SKM-1 (cell line): ENCODE results near the gene ANKMY2.
A peak's percentile ranks its signal among the peaks of the same experiment; 100 is the strongest.
"Not testable (repeated sequence)": the region's sequence is repeated elsewhere in the genome, so short reads cannot be mapped to it uniquely, and the experiment has no call there.

ENCODE experiments used
- DNase-seq: peaks from one replicate; lab custom pipeline; 2025; ENCODE audit not compliant: unreplicated experiment; lab: John Stamatoyannopoulos, UW

Gene ANKMY2

DNA sequence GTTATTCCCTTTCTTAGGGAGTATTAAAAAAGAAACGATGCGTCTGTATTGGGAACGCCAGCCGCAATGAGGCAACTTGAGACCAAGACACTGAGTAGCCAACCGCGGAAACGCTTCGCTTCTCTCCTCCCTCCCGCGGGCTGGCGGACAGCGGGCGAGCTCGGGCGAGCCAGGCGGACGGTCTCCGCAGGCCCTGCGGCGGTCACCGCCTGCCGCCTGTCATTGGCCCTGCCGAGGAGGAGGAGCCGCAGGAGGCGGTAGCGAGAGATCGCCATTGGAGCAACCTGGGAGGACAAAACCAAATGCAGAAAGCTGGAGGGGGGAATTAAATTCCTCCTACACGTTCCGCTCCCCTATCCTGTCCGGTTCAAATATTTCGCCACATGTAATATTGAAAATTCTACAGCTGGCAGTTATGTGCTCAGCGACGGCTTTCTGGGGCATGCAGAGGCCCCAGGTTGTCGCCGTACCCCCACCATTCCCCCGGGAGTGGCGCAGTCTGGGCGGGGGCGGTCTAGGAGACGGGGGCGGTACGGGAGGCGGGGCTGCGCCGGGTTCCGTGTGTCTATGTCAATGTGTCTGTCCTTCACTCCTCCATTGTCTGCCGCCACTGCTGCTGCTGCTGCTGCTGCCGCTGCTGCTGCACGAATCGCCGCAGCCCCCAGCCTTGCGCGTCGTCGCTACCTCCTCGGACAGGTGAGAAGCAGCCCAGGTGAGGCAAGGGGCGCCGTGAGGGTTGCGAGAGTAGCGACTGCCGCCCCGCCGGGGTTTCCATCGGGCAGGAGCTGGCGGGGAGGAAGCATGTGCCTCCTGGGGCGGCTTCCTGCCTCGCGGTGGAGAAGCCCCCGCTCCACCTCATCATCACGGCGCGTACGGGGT is at the start of gene ANKMY2, which contains the start of gene BZW2:
Gene ANKMY2, minus strand, starts transcription at position 162 of the 879 bp plus-strand sequence. CDS start 181 bp downstream, outside the sequence.
Gene BZW2, plus strand, starts transcription at position 589 of the 879 bp plus-strand sequence. CDS start 19,263 bp downstream, outside the sequence.
- DNase-seq, result peak; percentile 92

DNA sequence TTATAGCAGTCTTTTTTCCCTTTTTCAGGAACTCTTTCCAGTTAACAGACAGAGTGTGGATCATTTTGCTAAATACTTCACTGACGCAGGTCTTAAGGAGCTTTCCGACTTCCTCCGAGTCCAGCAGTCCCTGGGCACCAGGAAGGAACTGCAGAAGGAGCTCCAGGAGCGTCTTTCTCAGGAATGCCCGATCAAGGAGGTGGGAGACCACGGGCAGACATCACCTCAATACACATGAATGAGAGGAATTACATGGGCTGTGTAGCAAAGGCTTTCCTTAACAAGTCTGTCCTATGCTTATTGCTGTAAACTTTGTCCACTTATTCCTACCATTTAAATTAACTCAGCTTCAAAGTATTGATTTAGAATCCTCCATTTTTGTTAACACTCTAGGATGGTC is 49.3 kb upstream of the ANKMY2 start:
- DNase-seq, result no peak

DNA sequence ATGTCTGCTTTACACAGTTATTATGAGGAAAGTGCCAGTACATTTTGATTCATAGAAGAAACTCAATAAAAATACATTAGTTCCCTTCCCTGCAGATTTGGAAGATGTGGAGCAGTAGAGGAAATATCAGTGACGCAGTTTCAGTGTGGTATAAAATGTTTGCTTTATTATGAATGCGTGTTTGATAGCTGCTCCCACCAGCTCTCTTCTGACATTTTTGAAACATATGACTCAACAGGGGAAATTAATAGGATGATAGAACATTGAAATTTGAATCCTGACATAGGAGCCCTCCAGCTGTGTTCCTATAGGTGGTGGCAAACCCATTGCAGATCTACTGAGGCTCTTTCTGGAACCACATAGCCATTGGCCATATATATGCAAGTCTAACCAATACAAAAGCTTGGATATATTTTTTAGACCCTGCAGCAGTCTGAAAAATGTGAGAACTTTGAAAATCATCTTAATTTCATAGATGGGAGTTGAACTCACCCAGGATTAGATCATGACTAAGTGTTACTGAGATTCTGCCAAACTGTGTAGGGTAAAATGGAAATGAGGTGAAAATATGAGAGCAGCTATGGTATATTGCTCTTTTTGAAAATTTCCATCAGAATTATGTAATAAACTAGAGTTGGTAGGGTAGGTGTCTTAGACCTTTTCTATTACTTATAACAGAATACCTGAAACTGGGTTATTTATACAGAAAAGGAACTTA is 48.2 kb upstream of the ANKMY2 start:
- no peak for DNase-seq

DNA sequence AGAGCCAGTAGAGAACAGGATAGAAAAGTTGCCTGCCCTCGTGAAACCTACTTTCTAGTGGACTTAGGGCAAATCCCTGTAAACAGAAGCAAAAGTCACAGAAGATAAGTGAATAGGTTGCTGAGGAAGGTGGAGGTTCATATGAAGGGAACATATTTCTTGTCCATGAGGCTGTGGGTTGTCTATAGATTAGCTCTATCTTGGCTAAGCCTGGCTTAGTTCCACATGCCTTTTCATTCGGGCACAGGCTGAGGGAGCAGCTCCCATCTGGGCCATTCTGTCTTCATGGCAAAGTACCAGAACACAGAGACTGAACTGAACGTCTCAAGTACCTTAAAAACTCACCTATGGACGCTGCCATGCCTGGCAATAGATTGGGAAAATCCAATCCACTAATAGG is 45.7 kb upstream of the ANKMY2 start:
- DNase-seq, result no peak

DNA sequence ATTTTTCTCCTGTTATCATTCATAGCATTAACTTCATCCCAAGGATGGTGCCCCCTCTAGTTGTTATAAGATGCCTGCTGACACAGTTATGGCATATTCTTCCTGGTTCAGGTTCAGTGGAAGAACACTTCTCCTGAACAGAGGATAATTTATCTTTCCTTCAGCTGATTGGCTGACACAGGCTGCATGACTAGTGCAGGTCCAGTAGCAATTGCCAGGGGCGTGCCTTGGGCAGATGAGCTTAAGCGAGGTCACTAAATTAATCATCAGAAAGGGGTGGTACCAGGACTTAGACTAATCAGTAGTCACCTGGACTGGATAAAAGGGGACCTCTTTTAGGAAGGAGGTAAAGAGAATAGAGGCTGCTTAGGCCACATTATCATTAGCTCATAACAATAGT is 42.7 kb upstream of the ANKMY2 start:
- DNase-seq, result no peak

DNA sequence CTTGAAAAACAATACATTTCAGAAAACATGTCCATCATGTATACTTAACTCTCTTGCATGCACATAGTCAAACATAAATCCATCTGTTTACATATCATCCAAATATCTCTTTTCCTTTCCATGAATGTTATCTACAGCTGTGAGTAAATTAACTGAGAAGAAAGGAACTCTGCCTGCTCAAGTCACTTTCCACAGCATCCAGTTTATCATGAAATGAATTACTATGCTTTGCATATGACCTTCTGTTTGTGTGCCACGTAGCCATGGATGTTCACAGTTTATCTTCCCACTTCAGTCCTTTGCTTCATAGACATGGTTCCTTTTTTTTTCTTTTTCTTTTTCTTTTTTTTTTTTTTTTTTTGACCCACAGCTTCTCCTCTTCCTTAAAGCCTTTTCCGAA is 40.0 kb upstream of the ANKMY2 start:
- no peak for DNase-seq

DNA sequence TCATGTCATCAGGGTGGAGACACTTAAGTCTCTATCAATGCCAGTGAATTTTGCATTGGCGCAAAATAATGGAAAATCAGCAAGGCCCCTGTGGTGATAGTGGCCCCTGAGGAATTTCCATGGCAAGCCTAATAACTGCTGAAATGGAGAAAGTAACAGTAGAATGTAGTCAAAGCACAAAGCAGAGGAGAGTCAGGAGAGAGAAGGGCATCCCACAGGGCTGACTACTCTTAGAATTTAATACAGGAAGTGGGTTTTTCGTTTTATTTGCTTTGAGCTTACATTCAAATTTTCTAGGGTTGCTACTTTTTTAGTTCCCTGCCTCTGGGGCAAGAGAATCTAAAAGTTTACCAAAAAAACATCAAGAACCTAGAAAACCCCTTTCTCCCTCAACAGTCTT is 39.4 kb upstream of the ANKMY2 start:
- no peak for DNase-seq

DNA sequence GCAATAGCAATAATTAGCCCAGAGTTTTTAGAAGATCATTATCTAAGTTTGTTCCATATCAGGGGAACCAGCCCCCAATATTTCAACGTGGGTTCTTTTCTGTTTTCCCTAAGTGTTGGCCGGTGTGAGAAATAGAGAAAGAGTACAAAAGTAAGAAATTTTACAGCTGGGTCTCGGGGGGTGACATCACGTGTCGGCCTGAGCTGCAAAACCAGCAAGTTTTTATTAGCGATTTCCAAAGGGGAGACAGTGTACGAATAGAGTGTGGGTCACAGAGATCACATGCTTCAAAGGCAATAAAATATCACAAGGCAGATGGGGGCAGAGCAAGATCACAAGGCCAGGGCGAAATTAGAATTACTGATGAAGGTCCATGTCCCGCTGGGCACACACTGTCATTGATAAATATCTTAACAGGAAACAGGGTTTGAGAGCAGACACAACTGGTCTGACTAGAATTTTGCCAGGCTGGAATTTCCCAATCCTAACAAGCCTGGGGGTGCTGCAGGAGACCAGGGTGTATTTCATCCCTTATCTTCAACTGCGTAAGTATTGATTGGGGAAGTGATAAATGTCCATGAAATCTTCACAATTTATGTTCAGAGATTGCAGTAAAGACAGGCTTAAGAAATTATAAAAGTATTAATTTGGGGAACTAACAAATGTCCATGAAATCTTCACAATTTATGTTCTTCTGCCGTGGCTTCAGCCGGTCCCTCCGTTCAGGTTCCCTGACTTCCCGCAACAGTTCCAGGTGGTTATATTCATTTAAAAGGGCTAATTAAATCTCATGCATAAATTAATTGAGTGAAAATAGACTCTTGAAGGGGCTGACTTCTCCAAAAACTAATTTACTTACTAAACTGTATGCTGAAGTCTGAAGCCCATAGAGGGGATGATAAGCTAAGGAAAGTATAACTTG is 33.4 kb upstream of the ANKMY2 start:
- not testable (repeated sequence) for DNase-seq

DNA sequence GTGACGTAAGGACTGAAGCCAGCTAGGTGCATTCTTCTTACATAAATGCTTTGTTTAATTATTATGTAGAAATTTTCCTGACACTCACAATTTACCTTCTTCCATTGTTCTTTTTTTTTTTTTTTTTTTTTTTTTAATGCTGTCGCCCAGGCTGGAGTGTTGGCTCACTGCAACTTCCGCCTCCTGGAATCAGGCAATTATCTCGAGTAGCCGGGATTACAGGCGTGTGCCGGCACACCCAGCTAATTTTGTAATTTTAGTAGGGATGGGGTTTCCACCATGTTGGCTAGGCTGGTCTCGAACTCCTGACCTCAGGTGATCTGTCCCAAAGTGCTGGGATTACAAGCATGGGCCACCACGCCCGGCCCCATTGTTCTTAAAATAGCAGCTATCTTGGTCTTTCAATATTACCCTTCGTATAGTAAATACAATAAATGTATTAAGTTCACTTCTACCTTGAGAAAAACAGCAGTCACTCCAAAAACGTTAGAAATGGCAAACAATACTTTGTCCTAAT is 32.5 kb upstream of the ANKMY2 start:
- no peak for DNase-seq

DNA sequence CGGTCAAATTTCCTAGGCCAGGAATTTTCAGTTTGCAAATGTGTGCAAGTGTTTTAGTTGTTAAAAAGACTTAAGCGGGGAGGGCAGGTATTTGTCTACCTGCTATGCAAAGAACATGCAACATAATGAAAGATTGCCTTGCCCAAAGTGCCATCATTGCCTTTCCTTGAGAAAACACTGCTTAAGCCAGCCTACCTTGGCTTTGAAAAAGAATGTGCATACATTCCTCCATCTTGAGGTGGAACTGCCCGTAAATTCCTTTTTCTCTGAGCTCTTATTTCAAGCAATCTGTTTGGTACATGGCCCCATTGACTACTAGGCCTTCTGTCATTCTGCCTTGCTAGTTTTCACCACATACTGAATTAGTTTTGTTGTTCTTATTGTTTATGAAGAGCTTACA is 29.7 kb upstream of the ANKMY2 start:
- no peak for DNase-seq

DNA sequence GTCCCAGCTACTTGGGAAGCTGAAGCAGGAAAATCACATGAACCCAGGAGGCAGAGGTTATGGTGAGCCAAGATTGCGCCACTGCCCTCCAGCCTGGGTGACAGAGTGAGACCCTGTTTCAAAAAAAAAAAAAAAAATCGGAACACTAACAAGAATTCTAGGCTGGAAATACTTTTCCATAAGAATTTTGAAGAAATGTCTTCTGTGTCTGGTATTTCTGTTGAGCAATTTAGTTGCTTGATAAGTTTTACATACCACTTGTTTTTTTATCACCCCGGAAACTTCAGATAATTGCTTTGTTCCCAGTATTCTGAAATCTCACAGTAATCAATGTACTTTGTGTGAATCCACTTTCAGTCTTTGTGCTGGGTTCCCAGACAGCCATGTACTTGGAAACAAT is 26.3 kb upstream of the ANKMY2 start:
- DNase-seq, result no peak

DNA sequence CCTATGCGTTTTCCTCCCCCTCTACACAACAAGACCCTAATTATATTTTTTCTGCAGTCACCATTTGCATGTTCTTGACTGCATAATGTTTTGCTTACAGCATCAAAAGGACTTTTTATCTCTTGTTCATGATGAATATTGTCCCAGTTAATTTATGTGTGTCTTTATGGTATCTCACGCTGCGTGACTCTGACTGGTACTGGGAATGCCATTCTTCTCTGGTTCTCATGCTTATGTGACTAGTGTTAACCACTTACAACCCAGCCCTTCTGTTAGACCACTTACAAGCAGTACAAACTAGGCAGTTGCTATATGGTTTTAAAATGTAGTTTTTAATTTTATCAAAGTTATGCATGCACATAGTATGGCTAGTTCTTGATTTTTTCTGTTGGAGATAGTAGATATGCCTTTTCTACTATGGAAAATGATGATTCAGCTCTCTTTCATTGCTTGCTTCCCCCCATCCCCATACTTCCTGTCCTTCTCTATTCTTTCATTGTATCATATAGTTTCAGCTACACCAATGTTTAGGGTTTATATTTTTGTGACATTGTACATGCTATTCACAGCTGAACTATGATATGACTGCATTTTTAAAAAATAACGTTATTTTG is 25.3 kb upstream of the ANKMY2 start:
- DNase-seq, result no peak

DNA sequence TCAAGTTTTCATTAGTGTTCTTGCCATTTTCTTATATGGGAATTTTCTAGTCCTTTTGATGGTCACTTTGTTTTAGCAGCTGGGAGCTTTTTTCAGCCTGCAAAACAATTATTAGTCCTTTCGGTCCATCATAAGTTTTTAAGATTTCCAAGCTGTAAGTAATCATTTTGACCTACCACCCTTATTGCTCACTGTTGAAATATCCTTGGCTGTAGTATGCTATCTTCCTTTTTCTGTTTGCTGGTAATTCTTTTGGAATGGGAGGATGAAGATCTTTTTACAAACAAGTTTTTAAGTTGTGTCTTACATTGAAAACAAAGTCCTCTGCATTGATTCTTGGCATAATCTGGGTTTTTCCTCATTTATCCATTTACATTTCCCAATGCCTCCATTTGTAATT is 24.5 kb upstream of the ANKMY2 start:
- no peak for DNase-seq

DNA sequence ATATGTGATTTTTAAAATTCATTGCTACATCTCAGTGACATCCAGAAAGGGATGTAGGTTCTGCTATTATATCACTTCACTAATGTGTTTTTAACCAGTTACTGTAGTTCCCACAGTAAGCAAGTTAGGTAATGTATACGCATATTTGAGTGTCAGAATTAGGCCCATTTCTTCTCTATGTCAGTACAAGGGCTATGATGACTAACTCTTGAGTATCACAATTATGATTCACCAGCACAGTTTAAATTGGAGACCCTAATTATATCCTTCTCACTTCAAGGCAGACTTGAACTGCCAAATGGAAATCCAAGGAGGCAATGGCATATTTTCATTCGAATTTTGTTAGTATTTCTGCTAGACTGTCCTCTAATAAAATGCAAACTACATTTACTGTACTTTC is 24.0 kb upstream of the ANKMY2 start:
- DNase-seq, result no peak

DNA sequence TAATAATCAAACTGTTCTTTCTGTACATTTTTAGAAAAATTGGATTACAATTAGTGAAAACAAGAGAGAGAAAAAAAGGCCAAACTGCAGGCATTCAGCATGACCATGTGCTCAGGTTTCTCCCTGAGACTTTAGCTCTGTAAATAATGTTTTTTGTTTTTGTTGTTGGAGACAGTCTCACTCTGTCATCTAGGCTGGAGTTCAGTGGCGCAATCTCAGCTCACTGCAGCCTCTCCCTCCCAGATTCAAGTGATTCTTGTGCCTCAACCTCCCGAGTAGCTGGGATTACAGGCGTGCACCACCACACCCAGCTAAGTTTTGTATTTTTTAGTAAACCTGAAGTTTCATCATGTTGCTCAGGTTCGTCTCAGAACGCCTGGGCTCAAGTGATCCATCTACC is 23.4 kb upstream of the ANKMY2 start:
- no peak for DNase-seq

DNA sequence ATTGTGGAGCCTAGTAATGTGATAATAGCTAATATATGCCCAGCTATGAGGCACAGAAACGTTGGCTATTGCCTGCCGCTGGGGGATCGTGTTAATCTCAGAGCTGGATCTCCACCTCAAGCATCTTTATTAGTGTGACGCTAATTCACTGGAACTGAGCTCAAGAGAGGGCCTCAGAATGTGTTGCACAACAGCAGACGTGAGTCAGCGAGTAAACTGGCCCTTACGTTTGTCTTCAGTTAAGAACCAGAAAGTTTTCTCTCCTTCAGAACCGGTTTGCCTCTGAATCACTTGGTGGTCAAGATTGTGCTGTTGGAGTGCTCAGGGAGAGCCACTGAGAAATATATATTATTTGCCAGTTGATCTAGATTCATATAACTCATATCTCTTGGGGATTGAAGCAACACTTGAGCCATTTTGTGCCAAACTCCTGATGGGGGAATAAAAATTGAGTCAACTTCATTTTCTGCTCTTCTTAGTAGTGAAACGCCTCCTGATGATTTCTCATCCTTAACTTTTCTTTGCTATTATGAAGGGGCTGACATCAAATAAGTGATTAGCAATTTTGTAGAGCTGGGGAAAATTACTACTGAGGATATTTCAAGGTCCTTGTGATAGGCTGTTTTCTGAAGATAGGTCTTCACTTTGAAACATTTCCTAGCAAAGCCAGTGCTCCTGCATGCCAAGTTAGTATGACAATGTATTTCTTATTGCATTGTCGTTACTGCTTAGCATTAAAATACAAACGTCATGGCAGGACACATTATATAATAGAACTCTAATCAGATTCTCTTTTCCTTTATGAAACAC is 22.7 kb upstream of the ANKMY2 start:
- DNase-seq, result peak; percentile 54

DNA sequence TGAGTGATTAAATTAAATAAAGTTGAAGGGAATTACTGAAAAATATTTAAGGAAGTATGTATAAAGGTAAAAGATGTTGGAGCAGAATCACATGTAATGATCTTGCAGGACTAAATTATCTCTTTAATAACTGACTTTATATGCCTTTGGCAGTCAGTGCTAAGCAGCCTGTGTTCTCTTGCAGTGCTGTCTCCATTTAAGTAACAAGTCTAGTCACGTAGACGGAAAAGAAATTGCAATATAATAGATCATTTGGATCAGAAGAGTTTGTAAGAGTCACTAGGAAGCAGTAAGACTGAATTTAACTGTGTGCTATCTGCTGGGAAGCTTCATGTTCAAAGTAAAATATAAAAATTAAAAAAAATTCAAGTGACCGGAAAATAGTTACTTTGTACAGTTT is 21.8 kb upstream of the ANKMY2 start:
- no peak for DNase-seq

DNA sequence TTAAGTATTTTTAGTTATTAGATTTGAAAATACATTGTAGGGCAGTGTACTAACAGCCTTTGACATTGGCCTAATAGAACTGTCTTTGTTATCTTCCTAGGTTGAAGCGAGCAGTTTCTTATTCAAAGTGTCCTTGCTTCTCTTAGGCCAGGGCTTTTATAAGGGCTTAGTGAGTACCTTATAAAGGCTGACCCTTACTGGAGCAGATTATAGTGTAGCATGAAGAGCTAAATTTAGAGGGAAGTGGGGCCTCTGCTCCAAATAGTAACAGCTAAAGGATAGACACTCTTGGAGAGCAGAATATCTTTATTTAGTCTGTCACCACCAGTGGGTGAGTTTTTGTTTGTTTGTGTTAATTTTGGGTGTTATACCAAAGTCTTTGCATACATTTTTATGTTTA is 16.4 kb upstream of the ANKMY2 start:
- no peak for DNase-seq

DNA sequence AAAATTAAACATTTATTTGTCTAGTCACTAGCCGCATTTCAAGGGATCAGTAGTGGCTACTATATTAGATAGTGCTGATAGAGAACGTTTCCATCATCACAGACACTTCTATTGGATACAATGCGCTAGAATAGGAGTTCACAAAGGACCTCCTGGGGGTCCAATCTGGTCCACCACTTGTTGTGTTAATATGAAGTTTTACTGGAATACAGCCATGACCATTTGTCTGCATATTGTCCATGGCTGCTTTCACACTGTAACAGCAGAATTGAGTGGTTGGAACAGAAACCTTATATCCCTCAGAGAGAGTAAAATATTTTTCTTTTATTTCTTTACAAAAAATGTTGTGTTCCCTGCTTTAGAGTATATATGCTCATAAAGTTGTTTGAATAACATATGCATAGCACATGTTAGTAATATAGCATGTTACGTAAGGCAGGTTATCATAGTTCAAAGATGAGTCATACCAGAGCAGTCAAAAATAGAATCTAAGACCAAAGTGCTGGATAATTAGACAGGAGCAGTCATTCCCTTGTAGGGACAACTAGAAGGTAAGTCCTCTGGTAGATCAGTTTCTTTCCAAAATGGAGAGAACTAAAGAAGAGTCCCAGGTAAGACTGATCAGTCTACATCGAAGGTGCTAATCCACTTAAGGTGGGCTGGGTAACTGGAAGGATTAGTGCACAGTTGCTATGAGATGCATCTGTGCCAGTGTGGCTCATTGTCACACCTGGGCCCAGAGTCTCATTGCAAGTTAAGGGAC is 15.3 kb upstream of the ANKMY2 start:
- DNase-seq, result peak; percentile 12
